NCI-H146 treated with DMSO at 0.1 percent for 48 hours (cell line): Measurements from ENCODE around the gene RBM44.
"Not testable (repeated sequence)": the region's sequence is repeated elsewhere in the genome, so short reads cannot be mapped to it uniquely, and the experiment has no call there.

ENCODE experiments used
- DNase-seq: peaks from one replicate; lab custom pipeline; 2025; ENCODE audit not compliant: unreplicated experiment; lab: John Stamatoyannopoulos, UW

Gene RBM44

GRCh38 chr2:237774811-237775553 is 23.6 kb upstream of the RBM44 start:
- DNase-seq = peak; percentile 55

- DNase-seq = no peak
These were observed 19.1 kb upstream of the RBM44 start for GRCh38 chr2:237779521-237779920.

GRCh38 chr2:237782181-237782580 is 16.4 kb upstream of the RBM44 start:
- DNase-seq = no peak

GRCh38 chr2:237783678-237784077 is 14.9 kb upstream of the RBM44 start:
- DNase-seq = not testable (repeated sequence)

GRCh38 chr2:237786936-237787335 is 11.6 kb upstream of the RBM44 start:
- no peak for DNase-seq

GRCh38 chr2:237790353-237790752 is 8.2 kb upstream of the RBM44 start:
- no peak for DNase-seq

- DNase-seq = no peak
These were observed 6.4 kb upstream of the RBM44 start for GRCh38 chr2:237791977-237792727.

- DNase-seq = no peak
These were observed 1.3 kb upstream of the RBM44 start for GRCh38 chr2:237797253-237797652.

- DNase-seq = no peak
These were observed 465 bp downstream of the RBM44 start for GRCh38 chr2:237799060-237799428.

GRCh38 chr2:237801466-237801865 is 2.9 kb downstream of the RBM44 start:
- DNase-seq = no peak

GRCh38 chr2:237806334-237806733 is 7.8 kb downstream of the RBM44 start:
- DNase-seq = no peak

GRCh38 chr2:237815637-237816036 is 17.1 kb downstream of the RBM44 start:
- no peak for DNase-seq

- no peak for DNase-seq
These were observed 18.0 kb downstream of the RBM44 start for GRCh38 chr2:237816531-237816930.

GRCh38 chr2:237818066-237818473 is 19.5 kb downstream of the RBM44 start:
- DNase-seq = no peak

- DNase-seq = no peak
These were observed 20.7 kb downstream of the RBM44 start for GRCh38 chr2:237819231-237819630.

GRCh38 chr2:237820421-237820820 is 21.8 kb downstream of the RBM44 start:
- DNase-seq = no peak

- DNase-seq = no peak
These were observed 25.0 kb downstream of the RBM44 start for GRCh38 chr2:237823544-237823943.

GRCh38 chr2:237824085-237824484 is 25.5 kb downstream of the RBM44 start:
- no peak for DNase-seq

GRCh38 chr2:237827421-237827987 is 28.9 kb downstream of the RBM44 start:
- no peak for DNase-seq

GRCh38 chr2:237830522-237830921 is 31.9 kb downstream of the RBM44 start:
- no peak for DNase-seq

- no peak for DNase-seq
These were observed 35.0 kb downstream of the RBM44 start for GRCh38 chr2:237833546-237833945.

GRCh38 chr2:237835372-237835771 is 36.8 kb downstream of the RBM44 start:
- no peak for DNase-seq
